ENCODE measurements around the gene ADAM17. TPM values are rescaled to one million over a fixed set of nuclear protein-coding genes. Genes with fewer than 3 reads are reported as not detected.

Gene ADAM17
- total RNA-seq, 1 donor from 2014 or later = 44.9 TPM

- H2AFZ ChIP-seq (ENCODE audit: low read depth, low read length) = no peak overlapping the region
- no peak overlapping the region for H3K27ac ChIP-seq (ENCODE audit: low read depth, low read length)
- Mint-ChIP-seq H3K4me1 (ENCODE audit: low read depth, unreplicated experiment) (peaks cover 10% of the 10 kb centered on the region), H3K27ac (ENCODE audit: unreplicated experiment) (no peak overlapping the region), H3K27me3 (ENCODE audit: low read depth, unreplicated experiment) (no peaks in the 10 kb centered on the region), H3K4me3 (ENCODE audit: unreplicated experiment) (no peak overlapping the region), H3K9me3 (ENCODE audit: unreplicated experiment) (no peaks in the 10 kb centered on the region), H3K36me3 (ENCODE audit: low read depth, unreplicated experiment) (no peaks in the 10 kb centered on the region)
- H3K4me1 ChIP-seq (ENCODE audit: insufficient read depth, low read length) = peaks cover 8% of the 10 kb centered on the region
- no peak overlapping the region for H3K4me2 ChIP-seq (ENCODE audit: low read length)
- H3K27me3 ChIP-seq (ENCODE audit: insufficient read depth, low read length) = no peaks in the 10 kb centered on the region
- H3K9me3 ChIP-seq (ENCODE audit: insufficient read depth, low read depth, low read length) = no peaks in the 10 kb centered on the region
- H3K9ac ChIP-seq (ENCODE audit: low read length) = no peak overlapping the region
- H3K4me3 ChIP-seq (ENCODE audit: insufficient read depth, low read depth, low read length) = no peak overlapping the region
- TF ChIP-seq EZH2 (IDR thresholded peaks at IDR 0.05; ENCODE audit: insufficient read depth, low read length) (no peak), CTCF (IDR thresholded peaks at IDR 0.05; ENCODE audit: insufficient read depth, low read depth, low read length) (no peak)
- no peaks in the 10 kb centered on the region for H3K79me2 ChIP-seq (ENCODE audit: insufficient read depth, low read length)
- DNase-seq (ENCODE audit: low read depth) = no peak
- FAIRE-seq = no peak
- no peaks in the 10 kb centered on the region for H4K20me1 ChIP-seq (ENCODE audit: insufficient read depth, low read length)
- peaks cover 17% of the 10 kb centered on the region for H3K36me3 ChIP-seq (ENCODE audit: insufficient read depth, low read length)
These were observed 94.6 kb downstream of the ADAM17 start for GRCh38 chr2:9461079-9461478.

- Histone ChIP-seq H3K4me3 (ENCODE audit: insufficient read depth, low read depth, low read length) (no peak overlapping the region), H2AFZ (ENCODE audit: low read depth, low read length) (no peak overlapping the region), H3K4me2 (ENCODE audit: low read length) (no peak overlapping the region), H3K27me3 (ENCODE audit: insufficient read depth, low read length) (no peaks in the 10 kb centered on the region), H3K9ac (ENCODE audit: low read length) (no peak overlapping the region), H4K20me1 (ENCODE audit: insufficient read depth, low read length) (no peaks in the 10 kb centered on the region), H3K36me3 (ENCODE audit: insufficient read depth, low read length) (peaks cover 17% of the 10 kb centered on the region), H3K27ac (ENCODE audit: low read depth, low read length) (no peak overlapping the region), H3K4me1 (ENCODE audit: insufficient read depth, low read length) (peaks cover 8% of the 10 kb centered on the region), H3K79me2 (ENCODE audit: insufficient read depth, low read length) (no peaks in the 10 kb centered on the region), H3K9me3 (ENCODE audit: insufficient read depth, low read depth, low read length) (no peaks in the 10 kb centered on the region)
- Mint-ChIP-seq H3K27ac (ENCODE audit: unreplicated experiment) (no peak overlapping the region), H3K9me3 (ENCODE audit: unreplicated experiment) (no peaks in the 10 kb centered on the region), H3K4me3 (ENCODE audit: unreplicated experiment) (no peak overlapping the region), H3K4me1 (ENCODE audit: low read depth, unreplicated experiment) (peaks cover 10% of the 10 kb centered on the region), H3K27me3 (ENCODE audit: low read depth, unreplicated experiment) (no peaks in the 10 kb centered on the region), H3K36me3 (ENCODE audit: low read depth, unreplicated experiment) (no peaks in the 10 kb centered on the region)
- TF ChIP-seq CTCF (IDR thresholded peaks at IDR 0.05; ENCODE audit: insufficient read depth, low read depth, low read length) (no peak), EZH2 (IDR thresholded peaks at IDR 0.05; ENCODE audit: insufficient read depth, low read length) (no peak)
- DNase-seq (ENCODE audit: low read depth) (no peak), FAIRE-seq (no peak)
These were observed 95.1 kb downstream of the ADAM17 start for GRCh38 chr2:9460441-9461017.

- H3K4me3 Mint-ChIP-seq (ENCODE audit: unreplicated experiment) = no peak overlapping the region
- no peak overlapping the region for H2AFZ ChIP-seq (ENCODE audit: low read depth, low read length)
- H3K4me1 Mint-ChIP-seq (ENCODE audit: low read depth, unreplicated experiment) = no peaks in the 10 kb centered on the region
- no peak for DNase-seq (ENCODE audit: low read depth)
- H3K36me3 Mint-ChIP-seq (ENCODE audit: low read depth, unreplicated experiment) = peaks cover 20% of the 10 kb centered on the region
- no peaks in the 10 kb centered on the region for H3K9me3 ChIP-seq (ENCODE audit: insufficient read depth, low read depth, low read length)
- no peak overlapping the region for H3K9ac ChIP-seq (ENCODE audit: low read length)
- H3K27ac Mint-ChIP-seq (ENCODE audit: unreplicated experiment) = no peak overlapping the region
- H3K4me3 ChIP-seq (ENCODE audit: insufficient read depth, low read depth, low read length) = no peak overlapping the region
- H3K36me3 ChIP-seq (ENCODE audit: insufficient read depth, low read length) = peaks cover 12% of the 10 kb centered on the region
- H3K79me2 ChIP-seq (ENCODE audit: insufficient read depth, low read length) = no peaks in the 10 kb centered on the region
- H3K27ac ChIP-seq (ENCODE audit: low read depth, low read length) = no peak overlapping the region
- no peaks in the 10 kb centered on the region for H3K27me3 Mint-ChIP-seq (ENCODE audit: low read depth, unreplicated experiment)
- H3K27me3 ChIP-seq (ENCODE audit: insufficient read depth, low read length) = no peaks in the 10 kb centered on the region
- no peak for TF ChIP-seq EZH2 (IDR thresholded peaks at IDR 0.05; ENCODE audit: insufficient read depth, low read length)
- no peak for TF ChIP-seq CTCF (IDR thresholded peaks at IDR 0.05; ENCODE audit: insufficient read depth, low read depth, low read length)
- H3K4me2 ChIP-seq (ENCODE audit: low read length) = no peak overlapping the region
- no peaks in the 10 kb centered on the region for H4K20me1 ChIP-seq (ENCODE audit: insufficient read depth, low read length)
- no peaks in the 10 kb centered on the region for H3K4me1 ChIP-seq (ENCODE audit: insufficient read depth, low read length)
- no peak for FAIRE-seq
- no peaks in the 10 kb centered on the region for H3K9me3 Mint-ChIP-seq (ENCODE audit: unreplicated experiment)
These were observed 104.4 kb downstream of the ADAM17 start for GRCh38 chr2:9451231-9451630.

Measured in astrocyte (in vitro differentiated cells and primary cell).